Stimulated activated CD8-positive, alpha-beta memory T cell treated with anti-CD3 and anti-CD28 coated beads, Interleukin-15, amount 100 ng/mL, for 1 hour (primary cell): ENCODE results near the gene PHKA2.

Experiments used
- DNase-seq: peaks from one replicate; pipeline ENCODE4 v3.0.0-alpha.2; 2020; ENCODE audit warnings: low read depth

PHKA2 gene

DNA sequence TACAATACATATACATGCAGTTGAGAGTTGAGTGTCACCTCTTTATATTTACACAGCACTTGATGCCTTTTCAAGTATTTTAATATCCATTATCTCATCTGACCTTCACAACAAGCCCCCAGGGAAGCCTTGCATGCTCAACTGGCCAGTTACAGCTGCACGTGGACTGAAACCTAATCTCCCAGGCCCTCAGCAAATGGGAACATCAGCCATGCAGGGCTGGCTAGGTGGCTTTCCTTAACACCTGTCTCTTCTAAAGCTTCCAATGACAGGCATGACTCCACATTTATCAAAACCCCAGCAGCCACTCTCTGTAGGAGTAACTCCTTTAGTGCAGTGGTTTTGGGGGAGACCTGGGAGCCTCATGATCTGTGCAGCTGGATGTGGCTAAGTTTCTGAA, 56.4 kb downstream of the PHKA2 start:
- no peak for DNase-seq

DNA sequence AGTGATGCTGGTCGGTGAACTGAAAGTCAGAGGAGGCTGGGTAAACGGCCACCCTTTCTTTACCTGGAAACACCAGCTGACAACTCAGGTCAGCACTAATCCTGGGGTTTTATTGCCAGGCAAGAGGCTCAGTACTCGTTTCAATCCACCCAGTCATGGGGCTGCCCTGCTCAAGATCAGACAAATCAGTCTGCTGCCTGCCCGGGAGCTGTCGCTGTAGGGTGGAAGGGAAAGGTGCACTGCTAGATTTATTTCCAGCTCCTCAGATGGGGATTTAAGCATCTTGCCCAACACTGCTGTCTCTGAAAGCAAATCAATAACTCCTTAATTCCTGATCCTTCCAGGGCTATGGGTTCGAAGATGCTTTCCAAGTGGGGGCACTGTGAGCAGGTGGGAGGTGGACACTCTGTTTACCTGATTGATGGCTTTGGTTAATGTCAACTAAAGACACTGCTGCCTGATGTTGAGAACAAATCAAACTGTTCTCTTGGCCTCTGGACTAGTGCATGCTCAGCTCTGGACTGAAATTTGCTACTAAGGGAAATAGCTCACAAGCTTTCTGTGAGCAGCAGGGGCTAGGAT, 59.3 kb downstream of the PHKA2 start:
- DNase-seq: no peak

DNA sequence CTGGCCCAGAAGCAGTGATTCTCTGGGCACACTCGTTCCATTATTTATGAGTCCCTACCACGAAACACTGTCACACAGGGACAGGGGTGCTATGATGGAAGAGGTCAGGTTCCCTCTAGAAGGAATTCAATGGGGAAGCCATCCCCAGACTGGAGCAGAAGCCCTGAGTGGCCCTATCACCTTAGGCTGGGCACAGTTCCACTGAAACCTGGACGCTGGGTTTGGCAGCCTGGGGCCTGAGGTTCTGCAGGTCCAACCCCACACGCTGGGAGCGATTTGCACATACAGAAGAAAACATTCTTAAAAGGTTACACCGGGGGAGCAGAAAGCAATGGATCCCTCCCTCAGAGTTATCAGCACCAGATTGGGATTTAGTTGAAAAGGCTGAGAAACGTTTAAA, 63.3 kb downstream of the PHKA2 start:
- no peak for DNase-seq

DNA sequence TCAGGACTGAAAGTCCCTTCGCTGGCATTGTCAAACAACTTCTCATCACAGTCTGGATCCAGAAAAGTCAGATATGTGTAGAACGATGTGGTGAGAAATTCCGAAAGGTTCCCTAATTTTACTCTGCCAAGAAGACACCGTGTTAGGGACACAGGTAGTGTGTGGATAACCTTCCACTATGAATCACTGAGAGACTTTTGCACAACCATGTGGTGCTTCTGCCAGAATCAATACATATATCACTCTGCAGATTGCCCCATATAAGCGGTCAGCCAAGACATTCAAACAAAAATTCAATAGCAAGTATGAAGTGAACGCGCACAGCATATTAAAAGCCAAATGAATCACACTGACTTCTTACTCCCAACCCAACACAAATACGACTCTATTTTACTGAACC, 63.8 kb downstream of the PHKA2 start:
- no peak for DNase-seq

DNA sequence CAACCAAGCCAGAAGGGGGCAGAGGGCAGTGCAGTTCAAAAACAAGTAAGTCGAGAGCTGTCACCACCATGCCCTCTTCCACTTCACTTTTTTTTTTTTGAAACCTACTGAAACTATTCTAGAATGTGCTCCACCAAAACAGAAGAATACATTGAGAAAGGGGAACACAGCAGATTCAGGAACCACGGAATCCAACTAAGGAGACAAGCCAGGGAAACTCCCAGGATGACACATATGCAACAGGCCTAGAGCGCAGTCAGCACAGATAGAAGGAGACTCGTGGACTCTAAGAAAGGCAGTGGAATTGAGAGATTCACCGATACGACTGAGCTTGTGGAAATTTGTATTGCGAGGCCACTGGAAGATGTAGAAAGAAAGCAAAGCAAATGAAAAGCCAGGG, 66.1 kb downstream of the PHKA2 start:
- DNase-seq: no peak

DNA sequence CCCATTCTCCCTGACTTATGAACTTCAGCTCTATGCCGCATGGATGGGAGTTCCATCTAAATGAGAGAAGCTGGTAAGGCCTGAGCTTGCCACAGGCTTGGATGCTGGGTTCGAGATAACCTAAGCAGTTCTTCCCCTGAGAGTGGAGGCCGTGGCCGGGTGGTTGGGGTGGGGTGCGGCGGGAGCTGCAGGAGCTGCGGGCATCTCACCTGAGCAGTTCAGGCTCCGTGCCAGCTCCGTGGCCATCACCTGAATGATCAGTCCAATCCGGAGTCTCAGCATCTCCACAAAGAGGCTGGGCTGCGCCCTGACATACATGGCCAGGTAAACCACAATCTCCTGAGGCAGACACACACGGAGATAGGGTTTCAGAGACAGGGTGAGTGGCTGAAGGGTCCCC, 77.6 kb downstream of the PHKA2 start:
- DNase-seq: no peak

DNA sequence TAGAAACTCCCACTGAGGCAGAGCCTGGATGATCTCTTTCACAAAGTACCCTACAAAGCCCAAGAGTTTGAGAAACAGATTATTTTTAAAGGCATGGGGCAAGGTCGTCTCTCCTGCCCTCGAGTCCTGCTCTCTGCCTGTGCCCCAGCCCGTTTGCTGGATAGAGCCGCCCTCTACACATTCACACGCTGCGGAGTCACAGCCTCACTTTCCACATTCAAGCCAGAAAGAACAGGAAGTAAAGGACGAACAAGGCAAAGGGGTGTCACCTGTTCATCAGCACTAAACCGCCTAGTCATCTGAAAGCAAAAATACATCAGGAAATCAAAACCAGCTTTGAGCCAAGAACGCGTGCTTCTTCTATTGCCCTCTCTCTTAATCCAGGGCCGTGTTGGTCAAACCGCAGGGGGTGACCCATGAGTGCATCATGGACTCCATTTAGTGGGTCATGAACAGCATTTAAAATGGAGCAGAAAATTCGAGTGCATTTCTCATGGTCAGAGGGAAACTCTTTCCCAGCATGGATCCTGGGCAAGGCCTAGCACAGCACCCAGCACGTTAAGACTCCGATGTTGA, 83.4 kb downstream of the PHKA2 start:
- no peak for DNase-seq

DNA sequence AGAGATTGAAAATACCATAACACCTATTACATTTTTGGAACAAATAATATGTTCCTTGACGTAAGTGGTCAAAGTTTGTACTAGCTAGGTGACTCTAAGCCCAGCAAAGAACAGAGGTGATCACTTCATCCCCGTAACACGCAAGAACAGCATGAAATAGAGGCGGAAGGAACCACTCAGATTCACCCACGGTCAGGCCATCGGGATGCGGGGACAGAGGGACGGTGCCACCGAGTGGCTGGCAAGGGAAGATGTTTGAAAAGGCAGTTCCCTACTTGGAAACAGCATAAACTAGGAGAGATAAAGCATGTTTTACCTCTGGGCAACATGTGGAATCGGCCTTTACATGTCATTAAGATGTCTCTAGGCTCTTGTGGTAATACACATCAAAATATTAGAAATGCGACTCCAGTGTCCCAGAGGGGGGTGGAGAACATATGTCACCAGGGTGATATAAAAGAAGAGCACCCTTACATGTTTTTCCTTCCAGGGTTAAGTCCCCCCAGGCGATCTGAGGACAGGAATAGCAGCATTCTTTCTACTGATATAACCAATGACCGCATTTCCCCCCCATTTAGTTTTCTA, 84.0 kb downstream of the PHKA2 start:
- no peak for DNase-seq

DNA sequence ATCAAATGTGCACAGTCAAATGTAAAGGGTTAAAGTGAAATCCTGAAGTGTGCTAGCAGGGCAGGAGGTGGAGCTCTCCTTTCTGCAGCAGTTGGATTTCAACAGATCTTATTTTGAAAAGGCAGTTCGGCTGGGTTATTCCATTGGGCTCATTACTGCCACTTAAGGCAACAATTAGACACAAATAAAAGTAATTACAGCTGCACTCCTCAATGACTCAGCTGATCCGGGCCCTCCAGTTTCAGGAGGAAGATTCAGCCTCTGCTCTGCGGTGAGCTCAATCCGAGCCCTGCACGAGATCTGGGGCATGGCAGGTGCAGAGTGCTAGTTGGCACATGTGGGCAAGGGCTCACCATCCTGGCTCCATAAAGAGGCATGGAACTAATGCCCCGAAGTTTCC, 85.4 kb downstream of the PHKA2 start:
- DNase-seq: no peak

DNA sequence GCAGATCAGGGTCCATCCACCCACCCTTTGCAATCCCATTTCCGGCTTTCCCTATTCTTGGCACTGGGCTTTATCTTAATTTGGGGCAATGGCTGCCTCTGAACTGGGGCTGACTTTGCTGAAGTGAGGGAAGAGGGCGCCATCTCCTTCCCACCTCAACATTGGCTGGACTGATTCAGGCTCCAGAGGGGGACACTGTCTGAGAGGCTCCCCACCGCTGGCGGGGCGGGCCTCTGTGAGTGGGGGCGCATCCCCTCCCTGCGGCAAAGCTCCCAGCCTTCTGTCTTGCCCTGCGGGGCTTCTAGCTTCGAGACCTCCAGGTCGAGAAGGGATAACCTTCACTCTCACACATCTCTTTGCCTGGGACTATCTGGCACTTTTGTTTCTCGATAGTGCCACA, 85.8 kb downstream of the PHKA2 start:
- no peak for DNase-seq

DNA sequence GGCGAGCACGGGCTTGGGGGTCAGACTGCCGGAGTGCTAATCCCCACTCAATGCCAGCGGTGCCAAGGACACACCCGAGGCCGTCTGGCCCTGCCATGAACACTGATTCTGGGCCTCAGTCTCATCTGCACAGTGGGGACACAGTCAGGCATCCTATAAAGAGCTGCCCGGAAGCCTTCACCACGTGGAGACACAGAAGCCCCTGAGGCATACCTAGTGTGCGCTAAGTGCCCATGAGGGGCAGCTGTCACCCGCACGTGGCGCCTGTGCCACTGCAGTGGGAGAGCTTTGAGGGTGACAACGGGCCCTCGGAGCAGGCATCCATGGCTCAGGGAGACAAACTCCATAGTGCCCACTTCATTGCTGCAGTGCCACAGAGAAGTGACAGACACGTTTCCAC, 86.3 kb downstream of the PHKA2 start:
- no peak for DNase-seq

DNA sequence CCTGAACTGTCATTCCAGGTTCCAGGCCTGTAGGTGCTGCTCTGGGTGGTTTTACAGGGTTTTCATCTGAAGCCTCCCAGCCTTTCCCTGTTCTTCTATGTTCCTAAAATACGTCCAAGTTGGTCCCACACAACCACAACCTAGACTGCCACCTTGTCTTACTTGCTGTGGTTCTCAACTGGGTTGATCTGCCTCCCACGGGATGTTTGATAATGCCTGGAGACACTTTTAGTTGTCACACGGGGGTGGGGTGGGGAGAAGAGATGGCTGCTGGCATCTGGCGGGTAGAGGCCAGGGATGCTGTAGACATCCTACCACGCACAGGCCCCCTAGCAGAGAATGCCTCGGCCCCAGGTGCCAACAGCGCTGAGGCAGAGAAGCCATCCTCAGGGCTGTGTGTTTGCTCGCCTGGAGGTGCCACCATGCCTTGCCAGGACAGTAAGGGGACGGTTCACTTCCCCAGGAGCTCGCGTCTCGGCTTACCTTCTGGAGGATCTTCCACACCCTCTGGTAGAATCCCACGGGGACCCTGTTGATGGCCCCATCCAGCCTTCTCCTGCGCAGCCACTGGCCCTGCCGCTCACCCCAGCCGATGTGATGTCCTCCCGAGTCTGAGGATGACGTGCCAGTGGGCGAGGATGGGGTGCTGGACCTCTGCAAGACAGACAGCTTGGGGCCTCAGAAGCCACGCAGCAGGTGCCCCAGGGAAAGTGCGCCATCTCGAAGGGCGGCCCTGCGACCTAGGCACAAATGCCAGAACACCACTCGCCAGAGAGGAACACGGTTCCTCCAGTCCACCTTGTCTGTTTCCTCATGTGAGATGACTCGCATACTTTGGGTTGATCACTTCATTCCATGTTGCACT, 87.0 kb downstream of the PHKA2 start:
- DNase-seq: no peak

DNA sequence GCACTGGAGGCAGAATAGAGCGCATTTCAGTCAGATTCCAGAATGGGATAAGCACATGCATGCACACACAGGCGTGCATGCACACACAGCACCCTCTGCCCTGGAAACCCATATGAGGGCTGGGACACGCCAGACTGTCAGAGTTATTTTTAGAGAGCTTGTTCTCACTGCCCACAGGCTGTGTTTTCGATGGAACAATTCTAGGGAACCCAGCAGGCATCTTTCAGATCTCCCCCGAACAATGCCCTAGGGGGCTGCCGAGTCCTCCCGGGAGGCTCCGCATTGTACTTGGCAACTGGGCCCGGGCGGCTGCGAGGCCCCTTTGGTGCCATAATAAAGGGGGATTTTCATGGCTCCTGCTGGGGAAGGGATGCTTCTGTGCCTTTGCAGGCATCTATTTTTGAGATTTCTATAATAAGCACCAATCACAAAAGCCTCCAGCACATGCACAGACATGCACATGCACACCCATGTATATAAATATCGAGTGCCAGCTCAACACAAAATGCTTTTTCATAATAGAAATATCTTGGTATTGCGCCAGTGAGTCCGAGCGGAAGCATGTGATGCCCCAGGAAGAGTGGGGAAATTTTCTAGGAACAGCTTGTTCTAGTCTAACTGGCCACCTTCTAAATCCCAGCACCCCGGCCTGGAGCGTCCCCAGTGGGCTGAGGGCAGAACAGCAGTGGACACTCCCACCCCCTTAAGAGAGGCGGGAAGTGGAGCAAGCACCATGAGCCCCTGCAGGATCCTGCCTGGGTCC, 88.5 kb downstream of the PHKA2 start:
- DNase-seq: no peak

DNA sequence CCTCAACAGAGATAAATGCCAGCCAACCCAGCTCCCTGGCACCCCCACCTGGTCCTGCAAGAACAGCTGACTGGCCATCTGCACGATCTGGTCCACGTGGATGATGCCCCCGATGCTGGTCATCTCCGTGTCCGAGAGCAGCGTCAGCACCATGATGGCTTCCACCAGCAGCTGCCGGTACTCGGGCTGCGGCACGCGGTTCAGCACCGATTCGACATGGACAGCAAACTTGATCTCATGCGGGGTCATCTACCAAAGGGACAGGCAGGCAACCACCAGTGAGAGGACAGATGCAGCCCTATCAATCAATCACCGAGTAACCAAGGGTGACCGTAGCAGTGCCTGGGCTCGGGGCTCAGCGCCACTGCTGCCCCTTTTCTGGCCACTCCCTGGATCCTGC, 89.8 kb downstream of the PHKA2 start:
- DNase-seq: no peak

DNA sequence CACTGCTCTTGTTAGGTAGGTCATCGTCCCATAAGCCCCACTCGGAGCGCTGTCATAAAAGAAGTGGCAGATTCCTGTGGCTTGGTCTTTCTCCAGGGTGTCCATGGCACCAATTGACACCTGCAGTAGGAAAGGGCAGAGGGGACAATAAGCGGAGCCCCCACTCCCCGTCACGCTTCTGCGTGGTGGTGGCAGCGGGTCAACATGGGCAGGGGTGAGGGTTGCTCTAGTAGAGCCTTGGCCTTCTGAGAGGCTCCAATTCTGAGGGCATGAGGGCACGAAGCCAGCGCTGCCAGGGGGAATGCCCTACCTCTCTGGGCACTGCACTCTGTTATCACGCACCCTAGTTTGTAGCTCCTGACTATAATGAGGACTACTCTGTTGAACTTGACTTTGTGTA, 90.4 kb downstream of the PHKA2 start:
- DNase-seq: no peak

DNA sequence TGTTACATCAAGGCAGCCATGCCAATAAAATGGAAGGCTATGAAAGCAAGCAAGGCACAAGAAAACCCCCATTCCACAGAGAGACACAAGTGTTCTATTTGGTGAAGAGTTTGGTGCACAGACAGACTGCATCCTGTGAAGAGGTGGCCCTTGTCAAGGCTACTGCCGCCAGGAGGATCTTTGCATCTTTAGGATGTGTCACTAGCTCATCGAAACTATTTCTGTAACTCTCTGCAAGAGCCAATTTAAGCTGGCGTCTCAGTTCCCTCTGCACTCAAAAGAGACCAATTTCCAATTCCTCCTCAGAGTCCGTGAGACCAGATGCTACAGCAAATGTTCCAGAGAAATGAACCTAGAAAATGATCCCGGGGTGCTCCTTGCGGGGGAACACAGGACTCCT, 91.0 kb downstream of the PHKA2 start:
- no peak for DNase-seq

DNA sequence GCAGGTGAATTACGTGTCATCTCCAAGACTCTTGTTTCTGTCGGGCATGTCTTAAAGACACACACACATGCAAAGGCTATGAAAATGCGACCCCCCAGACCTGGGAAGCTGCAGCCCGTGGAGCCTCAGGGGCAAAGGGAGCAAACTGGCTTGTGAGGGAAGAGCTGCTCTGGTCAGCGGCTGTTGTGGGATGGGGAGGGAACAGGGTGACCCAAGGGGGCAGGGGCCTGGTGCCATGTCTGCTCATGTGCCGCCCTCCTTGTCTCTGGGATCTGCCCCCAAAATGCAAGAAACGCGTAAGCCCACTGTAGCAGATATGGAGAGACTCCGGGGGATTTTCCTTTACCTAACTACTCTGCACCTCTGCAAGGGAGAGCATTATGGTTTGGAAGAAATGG, 92.4 kb downstream of the PHKA2 start:
- no peak for DNase-seq

DNA sequence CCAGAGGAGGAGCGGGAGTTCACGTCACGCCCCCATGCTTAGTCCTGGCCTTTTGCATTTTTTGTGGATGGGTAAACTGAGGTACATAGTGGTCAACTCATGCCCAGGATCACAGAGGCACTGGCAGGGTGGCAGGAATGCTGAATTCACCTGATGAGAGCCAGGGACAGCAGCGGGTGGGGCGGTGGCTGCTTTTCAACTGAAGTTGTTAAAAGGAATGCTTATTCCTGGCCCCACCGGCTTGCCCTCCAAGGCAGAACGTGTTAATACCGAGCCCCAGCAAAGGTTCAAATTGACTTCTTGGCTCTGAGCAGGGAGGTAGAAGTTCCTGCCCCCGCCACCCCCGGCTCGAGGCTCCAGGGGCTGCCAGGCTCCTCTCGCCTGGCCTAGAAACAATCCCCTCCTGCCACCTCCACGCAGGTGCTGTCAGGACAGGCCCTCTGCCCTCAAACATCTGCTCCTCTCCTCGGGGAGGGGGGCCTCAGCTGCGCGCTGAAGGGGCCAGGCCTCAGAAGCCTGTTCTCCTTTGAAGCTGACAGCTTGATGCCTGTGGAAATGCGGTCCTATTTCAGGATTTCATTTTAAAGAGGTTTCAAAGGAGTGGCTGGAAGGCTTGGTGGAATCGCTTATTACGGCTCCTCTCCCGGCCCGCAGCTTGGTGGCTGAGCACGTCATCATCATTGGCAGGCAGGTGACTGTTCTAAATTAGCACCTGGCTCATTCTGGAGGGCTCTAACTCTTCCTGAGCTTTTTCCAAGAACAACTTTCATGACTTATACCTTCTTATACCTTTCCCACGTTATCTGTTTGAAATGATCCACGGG, 93.0 kb downstream of the PHKA2 start:
- no peak for DNase-seq

DNA sequence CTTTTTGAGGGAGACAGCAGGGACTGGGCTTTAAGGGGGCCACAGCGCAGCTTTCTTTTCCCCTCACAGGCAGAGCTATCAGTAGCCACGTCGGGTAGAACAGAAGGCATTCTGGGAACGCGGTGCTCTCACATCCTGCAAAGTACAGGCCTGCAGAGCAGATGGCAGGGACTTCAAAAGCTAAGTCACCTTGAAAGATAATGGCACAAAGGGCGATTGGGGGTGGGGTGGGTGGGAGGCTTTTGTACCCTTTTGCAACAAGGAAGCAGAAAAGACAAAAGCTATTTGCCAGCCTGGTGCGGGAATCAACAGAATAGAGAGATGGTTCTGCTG, 93.9 kb downstream of the PHKA2 start:
- no peak for DNase-seq

DNA sequence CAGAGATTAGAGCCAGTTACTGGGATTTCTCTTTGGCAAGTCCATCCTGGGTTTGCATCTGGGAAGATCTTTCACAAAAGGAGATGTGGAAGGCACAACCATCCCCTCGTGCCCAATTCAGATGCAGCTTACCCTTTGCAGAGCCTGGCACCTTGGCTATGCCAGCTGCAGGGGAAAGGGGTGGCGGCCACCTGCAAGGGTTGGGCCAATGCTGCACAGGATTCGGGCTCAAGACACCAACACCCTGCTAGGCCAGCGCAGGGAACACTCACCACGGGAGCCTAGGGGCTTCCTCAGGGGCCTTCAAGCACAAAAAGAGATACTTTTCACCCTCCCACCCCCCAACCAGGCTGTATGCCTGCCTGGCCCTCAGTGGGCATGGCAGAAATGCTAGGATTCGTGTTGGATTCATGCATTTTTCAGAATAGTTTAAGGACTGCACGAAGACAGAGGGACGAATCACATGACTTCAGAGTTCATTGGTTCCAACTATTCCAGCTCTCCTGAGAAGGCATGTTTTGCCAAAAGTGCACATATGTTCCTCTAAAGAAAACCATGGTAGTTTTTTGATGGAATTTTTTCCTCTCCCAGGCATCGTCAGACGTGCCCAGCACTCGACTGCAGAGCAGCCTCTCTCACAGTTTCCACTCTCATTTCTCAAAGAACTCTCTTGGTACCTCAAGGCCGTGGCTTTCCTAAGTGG, 94.4 kb downstream of the PHKA2 start:
- no peak for DNase-seq

DNA sequence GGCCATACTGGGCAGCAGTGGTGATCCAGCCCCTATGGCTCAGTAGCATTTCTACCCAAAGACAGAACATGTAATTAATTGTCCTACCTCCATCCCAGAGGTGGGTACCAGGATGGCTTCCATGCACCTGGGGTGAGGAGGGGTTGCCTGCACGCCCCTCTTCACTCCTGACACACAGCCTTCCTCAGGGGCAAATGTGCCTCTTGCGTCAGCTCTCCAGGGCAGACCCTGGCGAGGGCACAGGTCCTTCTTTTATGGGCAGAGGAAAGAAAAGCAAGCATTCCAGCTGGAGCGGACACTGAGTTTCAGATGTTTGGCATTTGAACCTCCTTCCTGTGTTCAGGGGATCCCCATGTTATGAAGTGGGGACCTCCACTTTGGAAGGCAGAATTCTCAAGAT, 95.6 kb downstream of the PHKA2 start:
- DNase-seq: no peak
